ENCODE measurements around the gene LMF1.

LMF1 gene

GRCh38 chr16:1002399-1003166 lies 31.8 kb upstream of the LMF1 start:
- peak; percentile 86 to 87 for DNase-seq

GRCh38 chr16:1001096-1001495 lies 30.3 kb upstream of the LMF1 start:
- DNase-seq, result no peak

GRCh38 chr16:1000608-1001007 lies 29.8 kb upstream of the LMF1 start:
- DNase-seq, result no peak

GRCh38 chr16:999677-1000076 lies 28.9 kb upstream of the LMF1 start:
- no peak for DNase-seq

GRCh38 chr16:998615-999014 lies 27.8 kb upstream of the LMF1 start:
- DNase-seq, result no peak

GRCh38 chr16:998211-998610 lies 27.4 kb upstream of the LMF1 start:
- DNase-seq, result no peak

- DNase-seq, result peak; percentile 82 to 86
Measured at GRCh38 chr16:997440-998051, 26.8 kb upstream of the LMF1 start.

GRCh38 chr16:996681-997080 lies 25.9 kb upstream of the LMF1 start:
- DNase-seq, result peak; percentile 41 to 49

GRCh38 chr16:995783-996182 lies 25.0 kb upstream of the LMF1 start:
- no peak for DNase-seq

GRCh38 chr16:995087-995486 lies 24.3 kb upstream of the LMF1 start:
- no peak for DNase-seq

- no peak for DNase-seq
Measured at GRCh38 chr16:993731-994130, 22.9 kb upstream of the LMF1 start.

- DNase-seq, result no peak
Measured at GRCh38 chr16:991773-992172, 21.0 kb upstream of the LMF1 start.

GRCh38 chr16:991345-991744 lies 20.6 kb upstream of the LMF1 start:
- DNase-seq, result no peak

- no peak for DNase-seq
Measured at GRCh38 chr16:990516-991291, 19.9 kb upstream of the LMF1 start.

GRCh38 chr16:989354-989814 lies 18.6 kb upstream of the LMF1 start:
- DNase-seq, result no peak

GRCh38 chr16:988471-989353 lies 17.9 kb upstream of the LMF1 start:
- DNase-seq, result no peak

- no peak for DNase-seq
Measured at GRCh38 chr16:987906-988305, 17.1 kb upstream of the LMF1 start.

GRCh38 chr16:986925-987582 lies 16.3 kb upstream of the LMF1 start:
- DNase-seq, result no peak

GRCh38 chr16:986411-986810 lies 15.6 kb upstream of the LMF1 start:
- DNase-seq, result no peak

GRCh38 chr16:985646-986400 lies 15.0 kb upstream of the LMF1 start:
- DNase-seq, result no peak
